NT2/D1 (cell line): ENCODE data around the gene USH2A.

Experiments used
- SUZ12 ChIP-seq: IDR thresholded peaks from 2 replicates; pipeline ENCODE4 v1.6.1; 2011; ENCODE audit not compliant: insufficient read length, insufficient read depth; ENCODE audit errors: extremely low read depth
- YY1 ChIP-seq: IDR thresholded peaks from 2 replicates; pipeline ENCODE4 v1.6.1; 2011; ENCODE audit not compliant: insufficient read length, insufficient read depth

- TF ChIP-seq SUZ12 (no peak), YY1 (no peak)
Observed at GRCh38 chr1:216221260-216221700, 202.0 kb downstream of the USH2A start.
